Kidney epithelial cell (primary cell): ENCODE results near the gene PTPRA. TPM values are rescaled to one million over a fixed set of nuclear protein-coding genes. Genes with fewer than 3 reads are reported as not detected.
"Not testable (repeated sequence)": the region's sequence is repeated elsewhere in the genome, so short reads cannot be mapped to it uniquely, and the experiment has no call there.

Source experiments
- DNase-seq: peaks from one replicate; pipeline ENCODE4 v3.0.0-alpha.2; 2010; ENCODE audit warnings: low read depth
- H3K27me3 ChIP-seq: 2 replicates; pipeline ENCODE4 v1.6.0; 2011; ENCODE audit warnings: low read length; ENCODE audit not compliant: control insufficient read depth, insufficient read depth
- H3K36me3 ChIP-seq: 2 replicates; pipeline ENCODE4 v1.5.1; 2011; ENCODE audit warnings: low read length; ENCODE audit not compliant: control insufficient read depth, insufficient read depth
- H3K4me3 ChIP-seq: 2 replicates; pipeline ENCODE4 v1.5.1; 2011; ENCODE audit warnings: low read depth, mild to moderate bottlenecking, control low read depth, low read length
- CTCF ChIP-seq: IDR thresholded peaks from 2 replicates; pipeline ENCODE4 v1.5.1; 2011; ENCODE audit warnings: mild to moderate bottlenecking, moderate library complexity, low read length, control low read depth, inconsistent platforms; ENCODE audit not compliant: insufficient read depth, poor library complexity, severe bottlenecking
- total RNA-seq: library from RNA; depleted of rRNA; stranded (reverse); fragments of >200 nt; gene quantifications from 2 replicates; pipeline ENCODE4 v1.2.3, GENCODE V29; 2015

PTPRA gene
- total RNA-seq, 1 donor from 2014 or later = 48.6 TPM

- Histone ChIP-seq H3K36me3 (peaks cover 1% of the 10 kb centered on the region), H3K4me3 (no peak overlapping the region), H3K27me3 (no peaks in the 10 kb centered on the region)
- no peak for TF ChIP-seq CTCF
- DNase-seq = no peak
These were observed 138.5 kb downstream of the PTPRA start for GRCh38 chr20:3011752-3012151.

GRCh38 chr20:3013771-3014170 lies 140.5 kb downstream of the PTPRA start:
- H3K4me3 ChIP-seq = no peak overlapping the region
- no peak for DNase-seq
- peaks cover 3% of the 10 kb centered on the region for H3K36me3 ChIP-seq
- no peak for TF ChIP-seq CTCF
- H3K27me3 ChIP-seq = no peaks in the 10 kb centered on the region

GRCh38 chr20:3014179-3014578 lies 140.9 kb downstream of the PTPRA start:
- Histone ChIP-seq H3K27me3 (no peaks in the 10 kb centered on the region), H3K36me3 (peaks cover 3% of the 10 kb centered on the region), H3K4me3 (no peak overlapping the region)
- TF ChIP-seq CTCF = no peak
- DNase-seq = no peak

- Histone ChIP-seq H3K36me3 (peaks cover 3% of the 10 kb centered on the region), H3K4me3 (no peak overlapping the region), H3K27me3 (no peaks in the 10 kb centered on the region)
- TF ChIP-seq CTCF = no peak
- DNase-seq = no peak
These were observed 141.4 kb downstream of the PTPRA start for GRCh38 chr20:3014662-3015061.

- not testable (repeated sequence) for H3K4me3 ChIP-seq, H3K36me3 ChIP-seq, H3K27me3 ChIP-seq, DNase-seq
These were observed 142.0 kb downstream of the PTPRA start for GRCh38 chr20:3015302-3015701.

GRCh38 chr20:3021327-3021726 lies 148.0 kb downstream of the PTPRA start:
- no peak for DNase-seq
- H3K36me3 ChIP-seq = peaks cover 3% of the 10 kb centered on the region

More at GRCh38 chr20:3021327-3021726, 148.0 kb downstream of the PTPRA start:
- H3K27me3 ChIP-seq = no peaks in the 10 kb centered on the region
- TF ChIP-seq CTCF = no peak
- H3K4me3 ChIP-seq = no peak overlapping the region
